GM12878 (cell line): ENCODE data around the gene CLEC16A.

Experiments used
- BMI1 ChIP-seq: fragments of 450-650 bp; IDR thresholded peaks from 2 replicates; pipeline ENCODE4 v1.6.1; 2016; ENCODE audit warnings: mild to moderate bottlenecking, moderate library complexity, borderline replicate concordance
- CREM ChIP-seq: IDR thresholded peaks from 2 replicates; pipeline ENCODE4 v1.6.1; 2014; ENCODE audit warnings: antibody characterized with exemption, low read depth
- GABPA ChIP-seq: IDR thresholded peaks from 2 replicates; pipeline ENCODE4 v1.6.1; 2014; ENCODE audit warnings: antibody characterized with exemption, low read depth, mild to moderate bottlenecking, inconsistent platforms
- SMAD1 ChIP-seq: fragments of 450-650 bp; IDR thresholded peaks from 2 replicates; pipeline ENCODE4 v1.6.1; 2018; ENCODE audit warnings: mild to moderate bottlenecking, low read depth; ENCODE audit not compliant: partially characterized antibody
- STAT3 ChIP-seq: IDR thresholded peaks from 2 replicates; pipeline ENCODE4 v1.6.1; 2011; ENCODE audit warnings: low read depth, low read length, improper control_type of control experiment
- TF ChIP-seq, protein P1 (sequence below), 3 experiments: IDR thresholded peaks in 2 of 3; conservative IDR thresholded peaks in 1 of 3; 2 replicates each; pipeline ENCODE4 v1.5.1; 2011; ENCODE audit warnings: low read depth in 3 of 3, low read length in 3 of 3, mild to moderate bottlenecking in 3 of 3, control low read depth in 2 of 3, moderate library complexity in 2 of 3, inconsistent platforms in 1 of 3, mixed read lengths in 1 of 3; ENCODE audit not compliant: control insufficient read depth in 2 of 3, insufficient read depth in 1 of 3; ENCODE audit errors: extremely low read depth in 1 of 3

DNA sequence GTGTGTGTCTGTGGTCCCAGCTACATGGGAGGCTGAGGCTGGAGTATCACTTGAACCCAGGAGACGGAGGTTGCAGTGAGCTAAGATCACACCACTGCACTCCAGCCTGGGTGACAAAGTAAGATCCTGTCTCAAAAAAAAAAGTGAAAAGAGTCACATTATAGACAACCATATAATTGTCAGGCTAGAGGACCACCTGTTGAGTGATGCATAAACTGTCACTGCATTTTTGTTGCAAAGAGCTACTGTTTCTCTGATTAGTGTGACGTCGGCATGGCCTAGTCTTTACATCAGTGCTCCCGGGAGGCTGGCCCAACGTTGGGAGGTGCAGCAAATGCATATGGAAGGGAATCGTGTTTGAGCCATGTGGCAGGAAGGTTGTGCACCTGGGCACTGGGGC, 50.2 kb downstream of the CLEC16A start:
- TF ChIP-seq BMI1, result no peak
- TF ChIP-seq, protein P1, sequence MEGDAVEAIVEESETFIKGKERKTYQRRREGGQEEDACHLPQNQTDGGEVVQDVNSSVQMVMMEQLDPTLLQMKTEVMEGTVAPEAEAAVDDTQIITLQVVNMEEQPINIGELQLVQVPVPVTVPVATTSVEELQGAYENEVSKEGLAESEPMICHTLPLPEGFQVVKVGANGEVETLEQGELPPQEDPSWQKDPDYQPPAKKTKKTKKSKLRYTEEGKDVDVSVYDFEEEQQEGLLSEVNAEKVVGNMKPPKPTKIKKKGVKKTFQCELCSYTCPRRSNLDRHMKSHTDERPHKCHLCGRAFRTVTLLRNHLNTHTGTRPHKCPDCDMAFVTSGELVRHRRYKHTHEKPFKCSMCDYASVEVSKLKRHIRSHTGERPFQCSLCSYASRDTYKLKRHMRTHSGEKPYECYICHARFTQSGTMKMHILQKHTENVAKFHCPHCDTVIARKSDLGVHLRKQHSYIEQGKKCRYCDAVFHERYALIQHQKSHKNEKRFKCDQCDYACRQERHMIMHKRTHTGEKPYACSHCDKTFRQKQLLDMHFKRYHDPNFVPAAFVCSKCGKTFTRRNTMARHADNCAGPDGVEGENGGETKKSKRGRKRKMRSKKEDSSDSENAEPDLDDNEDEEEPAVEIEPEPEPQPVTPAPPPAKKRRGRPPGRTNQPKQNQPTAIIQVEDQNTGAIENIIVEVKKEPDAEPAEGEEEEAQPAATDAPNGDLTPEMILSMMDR (IDR thresholded peaks at IDR 0.05 in 2 of 3, conservative IDR thresholded peaks at IDR 0.05 in 1 of 3; ENCODE audit: control insufficient read depth in 2 of 3, extremely low read depth in 1 of 3, insufficient read depth in 1 of 3, low read depth in 3 of 3, low read length in 3 of 3), result no peak
- TF ChIP-seq SMAD1, result no peak
- no peak for TF ChIP-seq CREM
- TF ChIP-seq GABPA, result no peak
- TF ChIP-seq STAT3, result no peak
